Heart left ventricle (tissue), 16 donors: ENCODE results near the gene KCNK7. TPM values are rescaled to one million over a fixed set of nuclear protein-coding genes. Genes with fewer than 3 reads are reported as not detected.

Experiments used
- ATAC-seq, 4 donors: fragments of 200-7000 bp; cut with Tn5 transposase; one replicate each; pipeline ENCODE4 v1.9.1; 2020 to 2022; ENCODE audit warnings: moderate library complexity in 4 of 4, mild to moderate bottlenecking in 3 of 4, moderate number of reproducible peaks in 1 of 4
- DNase-seq, 5 donors: peaks; one replicate each; pipeline ENCODE4 v3.0.0-alpha.2; 2020
- H3K27ac ChIP-seq, 12 donors: fragments of 200-600 bp; sonication (generic) in 4 of 12; one replicate each; pipeline versions ENCODE4 v1.5.0 to v1.8.0; 2016 to 2022; ENCODE audit warnings: mild to moderate bottlenecking in 2 of 12
- H3K27me3 ChIP-seq, 9 donors: fragments of 200-600 bp; sonication (generic) in 2 of 9; one replicate each; pipeline versions ENCODE4 v1.5.1 to v1.8.0; 2016 to 2022; ENCODE audit warnings: mild to moderate bottlenecking in 3 of 9
- H3K36me3 ChIP-seq, 9 donors: fragments of 200-600 bp; sonication (generic) in 2 of 9; one replicate each; pipeline versions ENCODE4 v1.5.0 to v1.8.0; 2018 to 2022; ENCODE audit warnings: mild to moderate bottlenecking in 2 of 9
- H3K4me1 ChIP-seq, 12 donors: fragments of 200-600 bp; sonication (generic) in 4 of 12; one replicate each; pipeline versions ENCODE4 v1.5.0 to v1.8.0; 2016 to 2022; ENCODE audit warnings: mild to moderate bottlenecking in 3 of 12
- H3K4me3 ChIP-seq, 12 donors: fragments of 200-600 bp; sonication (generic) in 4 of 12; one replicate each; pipeline versions ENCODE4 v1.5.0 to v1.8.0; 2017 to 2022; ENCODE audit warnings: mild to moderate bottlenecking in 9 of 12, moderate library complexity in 4 of 12
- H3K9me3 ChIP-seq, 12 donors: fragments of 200-600 bp; sonication (generic) in 4 of 12; one replicate each; pipeline versions ENCODE4 v1.5.0 to v1.8.0; 2016 to 2022; ENCODE audit warnings: mild to moderate bottlenecking in 1 of 12
- POLR2A ChIP-seq, 2 donors: fragments of 450-650 bp; IDR thresholded peaks; one replicate each; pipeline ENCODE4 v1.6.1; 2017; ENCODE audit warnings: antibody characterized with exemption in 2 of 2, mild to moderate bottlenecking in 2 of 2, moderate library complexity in 2 of 2
- WGBS, 4 donors: extraction: QIAGEN DNeasy Blood & Tissue Kit in 2 of 4; methylation state at CpG; one replicate each; pipeline versions ENCODE4 v1.1.5 to v1.1.7; 2013 to 2018; 5-methylcytosine and 5-hydroxymethylcytosine counted together
- intact Hi-C, 10 donors: fragments of 100-400 bp; cut with DNase I; formaldehyde crosslinking; loops; one replicate each; pipeline versions ENCODE4 v1.11.1 to v1.14.2; 2022
- polyA plus RNA-seq, 2 donors: library from polyadenylated mRNA; stranded (reverse); fragments of 200-250 nt; gene quantifications; one replicate each; pipeline ENCODE4 v1.2.3, GENCODE V29; 2013
- total RNA-seq, 9 donors: library from RNA; depleted of rRNA in 2 of 9; stranded (reverse); fragments of >200 nt in 2 of 9; fragmentation: NEBNext Ultra II Directional in 3 of 9; extraction: Animal tissue kit (Norgen Biotek cat#: 25700) in 3 of 9; gene quantifications; one replicate each; pipeline versions ENCODE4 v1.1.0 to v1.2.4, GENCODE V29; 2016 to 2023
- TF ChIP-seq, protein P1 (sequence below), 12 donors: fragments of 200-600 bp; sonication (generic) in 4 of 12; IDR thresholded peaks; one replicate each; pipeline versions ENCODE4 v1.5.0 to v1.8.0; 2018 to 2022; ENCODE audit warnings: antibody characterized with exemption in 12 of 12, mild to moderate bottlenecking in 5 of 12
- donor health status: ischemic (EF 13 %, LVEDD 7.1; RV severe dilation, severe dysfunction).
- donor health status: healthy with polysubstance abuse.
- donor health status: DM: no; HTN: yes; CAD: no.
- donor health status: DM: no; HTN: no; CAD: no.
- donor health status: ischemic (EF 25% LVEDD 6.9; RV normal size, moderate dysfunction).
- donor health status: ischemic (EF 25% LVEDD 5.7; RV mildly dilated, moderate dysfunction).
- donor health status: healthy.
- donor health status: DM: yes; HTN: yes; CAD: no.
- donor health status: ischemic (EF 35%, LVEDD 5.7; RV mildly dilated, moderate dysfunction).
- donor health status: nonischemic (EF 11% LVEDD 7.7; RV severe dilation, severe dysfunction).
- donor health status: DM: yes; HTN: yes; CAD: no.
- donor health status: PGD.
- donor health status: ischemic (EF 29% LVEDD 5.4; RV normal size, mild dysfunction).
- donor health status: nonischemic (EF 23%, LVEDD 6.1; RV moderate dilation, normal function).

The KCNK7 gene
- total and polyA plus RNA-seq, 11 donors, result 0.18 to 1.6 (median 0.42) TPM; not detected in 2

- 94 to 95% (median 95%) methylated on average over 13 to 14 of the region's 14 CpGs for WGBS, 4 donors
- ATAC-seq, result no peak
- Histone ChIP-seq H3K27ac (no peak overlapping the region), H3K27me3 (no peaks in the 10 kb centered on the region), H3K4me3 (no peak overlapping the region), H3K9me3 (no peaks in the 10 kb centered on the region), H3K4me1 (peaks cover 2 to 20% (median 15%) of the 10 kb centered on the region in 12 donors), H3K36me3 (peaks cover 2 to 95% (median 89%) of the 10 kb centered on the region in 9 donors)
- DNase-seq, result no peak
- no peak for TF ChIP-seq POLR2A (IDR thresholded peaks at IDR 0.05)
- TF ChIP-seq, protein P1, sequence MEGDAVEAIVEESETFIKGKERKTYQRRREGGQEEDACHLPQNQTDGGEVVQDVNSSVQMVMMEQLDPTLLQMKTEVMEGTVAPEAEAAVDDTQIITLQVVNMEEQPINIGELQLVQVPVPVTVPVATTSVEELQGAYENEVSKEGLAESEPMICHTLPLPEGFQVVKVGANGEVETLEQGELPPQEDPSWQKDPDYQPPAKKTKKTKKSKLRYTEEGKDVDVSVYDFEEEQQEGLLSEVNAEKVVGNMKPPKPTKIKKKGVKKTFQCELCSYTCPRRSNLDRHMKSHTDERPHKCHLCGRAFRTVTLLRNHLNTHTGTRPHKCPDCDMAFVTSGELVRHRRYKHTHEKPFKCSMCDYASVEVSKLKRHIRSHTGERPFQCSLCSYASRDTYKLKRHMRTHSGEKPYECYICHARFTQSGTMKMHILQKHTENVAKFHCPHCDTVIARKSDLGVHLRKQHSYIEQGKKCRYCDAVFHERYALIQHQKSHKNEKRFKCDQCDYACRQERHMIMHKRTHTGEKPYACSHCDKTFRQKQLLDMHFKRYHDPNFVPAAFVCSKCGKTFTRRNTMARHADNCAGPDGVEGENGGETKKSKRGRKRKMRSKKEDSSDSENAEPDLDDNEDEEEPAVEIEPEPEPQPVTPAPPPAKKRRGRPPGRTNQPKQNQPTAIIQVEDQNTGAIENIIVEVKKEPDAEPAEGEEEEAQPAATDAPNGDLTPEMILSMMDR (IDR thresholded peaks at IDR 0.05), result no peak
- intact Hi-C loops, result loop anchor here in 4 of 10 donors (10.0 kb wide), 2 partner anchors 83 to 193 kb away; no protein-coding TSS in a partner anchor
These were observed 25.9 kb upstream of the KCNK7 start for GRCh38 chr11:65621460-65621859.

GRCh38 chr11:65620666-65621065 is 25.1 kb upstream of the KCNK7 start:
- ATAC-seq (no peak), DNase-seq (no peak)
- no peaks in the 10 kb centered on the region for H3K9me3 ChIP-seq
- 80 to 97% (median 95%) methylated on average over 1 to 19 of the region's 19 CpGs for WGBS, 4 donors
- H3K4me3 ChIP-seq, result no peak overlapping the region
- TF ChIP-seq, protein P1 (IDR thresholded peaks at IDR 0.05), result no peak
- TF ChIP-seq POLR2A (IDR thresholded peaks at IDR 0.05), result no peak
- no peak overlapping the region for H3K27ac ChIP-seq
- H3K27me3 ChIP-seq, result no peaks in the 10 kb centered on the region
- H3K36me3 ChIP-seq, result peaks cover under 1 to 87% (median 81%) of the 10 kb centered on the region in 9 donors
- H3K4me1 ChIP-seq, result peaks cover 4 to 17% (median 13%) of the 10 kb centered on the region in 12 donors
- intact Hi-C loops, result loop anchor here in 4 of 10 donors (10.0 kb wide), 2 partner anchors 84 to 194 kb away; no protein-coding TSS in a partner anchor

GRCh38 chr11:65619281-65619928 is 23.8 kb upstream of the KCNK7 start:
- no peak for DNase-seq
- intact Hi-C loops, result loop anchor here in 3 of 10 donors (5.0 to 10.0 kb wide), 3 partner anchors 95 to 238 kb away; partner anchors contain the start of genes CFL1 (in 1 of the 3) and KAT5 (in 1 of the 3)
- H3K4me3 ChIP-seq, result no peak overlapping the region
- H3K9me3 ChIP-seq, result no peaks in the 10 kb centered on the region
- H3K36me3 ChIP-seq, result peaks cover 0 to 75% (median 72%) of the 10 kb centered on the region in 9 donors
- no peak for TF ChIP-seq POLR2A (IDR thresholded peaks at IDR 0.05)
- TF ChIP-seq, protein P1 (IDR thresholded peaks at IDR 0.05), result no peak
- no peaks in the 10 kb centered on the region for H3K27me3 ChIP-seq
- WGBS, 4 donors, result 92 to 94% (median 93%) methylated on average over 19 to 29 of the region's 29 CpGs
- peaks cover 4 to 20% (median 13%) of the 10 kb centered on the region in 12 donors for H3K4me1 ChIP-seq
- H3K27ac ChIP-seq, result no peak overlapping the region
- ATAC-seq, result no peak

DNA sequence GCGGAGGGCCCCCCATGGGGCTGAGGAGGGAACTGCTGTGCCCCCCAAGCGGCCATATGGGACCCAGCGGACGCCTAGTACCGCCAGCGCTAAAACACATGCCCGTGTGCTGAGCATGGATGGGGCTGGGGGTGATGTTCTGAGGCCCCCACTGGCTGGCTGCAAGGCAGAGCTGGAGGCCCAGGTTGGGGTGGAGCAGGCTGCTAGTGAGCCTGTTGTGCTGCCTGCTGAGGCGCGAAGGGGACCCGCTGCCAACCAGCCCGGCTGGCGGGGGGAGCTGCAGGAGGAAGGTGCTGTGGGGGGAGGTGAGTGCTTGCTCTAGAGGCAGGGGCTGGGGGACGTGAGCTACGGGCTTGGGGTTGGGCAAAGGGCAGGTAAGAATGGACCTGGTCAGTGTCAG is 23.2 kb upstream of the KCNK7 start:
- intact Hi-C loops, result loop anchor here in 3 of 10 donors (5.0 to 10.0 kb wide), 3 partner anchors 96 to 239 kb away; partner anchors contain the start of genes CFL1 (in 1 of the 3) and KAT5 (in 1 of the 3)
- Histone ChIP-seq H3K4me1 (peaks cover 4 to 23% (median 13%) of the 10 kb centered on the region in 12 donors), H3K9me3 (no peaks in the 10 kb centered on the region), H3K4me3 (no peak overlapping the region), H3K27me3 (no peaks in the 10 kb centered on the region), H3K27ac (no peak overlapping the region), H3K36me3 (peaks cover 0 to 69% (median 66%) of the 10 kb centered on the region in 9 donors)
- TF ChIP-seq, protein P1 (IDR thresholded peaks at IDR 0.05), result no peak
- no peak for TF ChIP-seq POLR2A (IDR thresholded peaks at IDR 0.05)
- ATAC-seq, result no peak
- DNase-seq, result no peak
- 93 to 96% (median 94%) methylated on average over 12 to 14 of the region's 14 CpGs for WGBS, 4 donors
